Ishikawa (cell line): ENCODE results near the gene STYK1.

ENCODE experiments used
- CREB1 ChIP-seq: IDR thresholded peaks from 2 replicates; pipeline ENCODE4 v1.6.1; 2012; ENCODE audit warnings: low read depth
- EP300 ChIP-seq: IDR thresholded peaks from 2 replicates; pipeline ENCODE4 v1.6.1; 2012; ENCODE audit warnings: borderline replicate concordance
- NFIC ChIP-seq: IDR thresholded peaks from 2 replicates; pipeline ENCODE4 v1.6.1; 2012
- RAD21 ChIP-seq: IDR thresholded peaks from 2 replicates; pipeline ENCODE4 v1.6.1; 2012; ENCODE audit warnings: low read depth
- TAF1 ChIP-seq: IDR thresholded peaks from 2 replicates; pipeline ENCODE4 v1.6.1; 2012; ENCODE audit warnings: low read depth, mild to moderate bottlenecking
- TCF12 ChIP-seq: IDR thresholded peaks from 2 replicates; pipeline ENCODE4 v1.6.1; 2012; ENCODE audit warnings: low read depth
- TEAD4 ChIP-seq: IDR thresholded peaks from 2 replicates; pipeline ENCODE4 v1.6.1; 2012
- YY1 ChIP-seq: IDR thresholded peaks from 2 replicates; pipeline ENCODE4 v1.6.1; 2012; ENCODE audit warnings: low read depth
- ZBTB7A ChIP-seq: IDR thresholded peaks from 2 replicates; pipeline ENCODE4 v1.6.1; 2012; ENCODE audit warnings: low read depth
- TF ChIP-seq, protein P1 (sequence below): IDR thresholded peaks from 2 replicates; pipeline ENCODE4 v1.6.1; 2012
- TF ChIP-seq, protein P2 (sequence below): IDR thresholded peaks from 2 replicates; pipeline ENCODE4 v1.6.1; 2012; ENCODE audit warnings: low read depth, mild to moderate bottlenecking
- TF ChIP-seq, protein P3 (sequence below): IDR thresholded peaks from 2 replicates; pipeline ENCODE4 v1.6.1; 2012

DNA sequence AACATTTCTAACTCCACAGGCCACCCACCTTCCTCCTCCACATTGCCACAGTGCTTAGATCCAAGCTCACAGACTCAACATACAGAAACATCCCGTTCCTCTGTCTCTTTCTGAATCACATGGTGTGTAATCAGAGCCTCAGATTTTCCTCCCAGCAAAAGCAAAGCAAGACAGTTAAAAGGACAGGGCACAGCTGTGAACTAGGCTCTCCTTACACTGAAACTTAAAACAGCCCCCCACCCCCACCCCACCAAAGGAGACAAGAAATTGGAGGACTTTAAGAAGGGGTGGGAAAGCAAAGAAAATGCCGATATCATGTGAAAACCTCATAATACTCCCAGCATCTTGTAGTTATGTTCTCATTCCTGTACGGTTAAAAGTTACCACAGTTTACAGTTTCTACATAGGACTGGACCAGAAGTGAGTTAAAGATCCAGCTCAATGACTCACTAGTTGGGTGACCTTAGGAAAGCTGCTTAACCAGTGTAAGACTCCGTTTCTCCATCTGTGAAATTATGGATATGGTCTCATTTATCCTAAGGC lies 44.5 kb upstream of the STYK1 start:
- TF ChIP-seq, protein P1, sequence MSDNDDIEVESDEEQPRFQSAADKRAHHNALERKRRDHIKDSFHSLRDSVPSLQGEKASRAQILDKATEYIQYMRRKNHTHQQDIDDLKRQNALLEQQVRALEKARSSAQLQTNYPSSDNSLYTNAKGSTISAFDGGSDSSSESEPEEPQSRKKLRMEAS, result no peak
- TF ChIP-seq TEAD4 (no peak), NFIC (no peak), RAD21 (no peak), CREB1 (no peak), YY1 (no peak), EP300 (no peak), ZBTB7A (no peak), TCF12 (no peak), TAF1 (no peak)
- TF ChIP-seq, protein P2, sequence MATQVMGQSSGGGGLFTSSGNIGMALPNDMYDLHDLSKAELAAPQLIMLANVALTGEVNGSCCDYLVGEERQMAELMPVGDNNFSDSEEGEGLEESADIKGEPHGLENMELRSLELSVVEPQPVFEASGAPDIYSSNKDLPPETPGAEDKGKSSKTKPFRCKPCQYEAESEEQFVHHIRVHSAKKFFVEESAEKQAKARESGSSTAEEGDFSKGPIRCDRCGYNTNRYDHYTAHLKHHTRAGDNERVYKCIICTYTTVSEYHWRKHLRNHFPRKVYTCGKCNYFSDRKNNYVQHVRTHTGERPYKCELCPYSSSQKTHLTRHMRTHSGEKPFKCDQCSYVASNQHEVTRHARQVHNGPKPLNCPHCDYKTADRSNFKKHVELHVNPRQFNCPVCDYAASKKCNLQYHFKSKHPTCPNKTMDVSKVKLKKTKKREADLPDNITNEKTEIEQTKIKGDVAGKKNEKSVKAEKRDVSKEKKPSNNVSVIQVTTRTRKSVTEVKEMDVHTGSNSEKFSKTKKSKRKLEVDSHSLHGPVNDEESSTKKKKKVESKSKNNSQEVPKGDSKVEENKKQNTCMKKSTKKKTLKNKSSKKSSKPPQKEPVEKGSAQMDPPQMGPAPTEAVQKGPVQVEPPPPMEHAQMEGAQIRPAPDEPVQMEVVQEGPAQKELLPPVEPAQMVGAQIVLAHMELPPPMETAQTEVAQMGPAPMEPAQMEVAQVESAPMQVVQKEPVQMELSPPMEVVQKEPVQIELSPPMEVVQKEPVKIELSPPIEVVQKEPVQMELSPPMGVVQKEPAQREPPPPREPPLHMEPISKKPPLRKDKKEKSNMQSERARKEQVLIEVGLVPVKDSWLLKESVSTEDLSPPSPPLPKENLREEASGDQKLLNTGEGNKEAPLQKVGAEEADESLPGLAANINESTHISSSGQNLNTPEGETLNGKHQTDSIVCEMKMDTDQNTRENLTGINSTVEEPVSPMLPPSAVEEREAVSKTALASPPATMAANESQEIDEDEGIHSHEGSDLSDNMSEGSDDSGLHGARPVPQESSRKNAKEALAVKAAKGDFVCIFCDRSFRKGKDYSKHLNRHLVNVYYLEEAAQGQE, result no peak
- TF ChIP-seq, protein P3, sequence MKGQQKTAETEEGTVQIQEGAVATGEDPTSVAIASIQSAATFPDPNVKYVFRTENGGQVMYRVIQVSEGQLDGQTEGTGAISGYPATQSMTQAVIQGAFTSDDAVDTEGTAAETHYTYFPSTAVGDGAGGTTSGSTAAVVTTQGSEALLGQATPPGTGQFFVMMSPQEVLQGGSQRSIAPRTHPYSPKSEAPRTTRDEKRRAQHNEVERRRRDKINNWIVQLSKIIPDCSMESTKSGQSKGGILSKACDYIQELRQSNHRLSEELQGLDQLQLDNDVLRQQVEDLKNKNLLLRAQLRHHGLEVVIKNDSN, result no peak
